ENCODE results near the gene AP4M1.

- TF ChIP-seq CTCF (conservative IDR thresholded peaks at IDR 0.05; ENCODE audit: low read depth, low read length) (no peak), EZH2 (IDR thresholded peaks at IDR 0.05; ENCODE audit: low read length, unreplicated experiment) (no peak), EZH2phosphoT487 (IDR thresholded peaks at IDR 0.05; ENCODE audit: borderline replicate concordance, low read length) (no peak)
These were observed 55.1 kb downstream of the AP4M1 start for GRCh38 chr7:100156331-100157068.

All from PC-3 (cell line).